Panc1 (cell line): ENCODE data around the gene PMP22. TPM values are rescaled to one million over a fixed set of nuclear protein-coding genes. Genes with fewer than 3 reads are reported as not detected.

Experiments used
- ATAC-seq: fragments of 200-7000 bp; cut with Tn5 transposase; 2 replicates; pipeline ENCODE4 v1.9.1; 2020; ENCODE audit warnings: mild to moderate bottlenecking, moderate library complexity
- BruUV-seq: library from RNA; stranded (reverse); fragments of 400-500 nt; replicated peaks from 2 replicates; lab custom pipeline; 2021; lab: Mats Ljungman, UMichigan
- CTCF ChIA-PET: fragments of 300-600 bp; sonication (Branson Sonifier 250); formaldehyde crosslinking; loops from one replicate; lab custom pipeline; 2022; ENCODE audit warnings: antibody characterized with exemption; lab: Charles Lee
- POLR2A ChIA-PET: fragments of 300-600 bp; sonication (Branson Sonifier 250); formaldehyde crosslinking; loops from one replicate; lab custom pipeline; 2022; ENCODE audit warnings: antibody characterized with exemption; lab: Charles Lee
- DNase-seq: peaks from one replicate; pipeline ENCODE4 v3.0.0-alpha.2; 2010; ENCODE audit warnings: low read depth, low spot score
- H3K27ac ChIP-seq: 2 replicates; pipeline ENCODE4 v1.5.1; 2011; ENCODE audit warnings: mild to moderate bottlenecking, low read length, inconsistent platforms
- H3K27me3 ChIP-seq: fragments of 200-500 bp; sonication (Bioruptor generic); 2 replicates; pipeline ENCODE4 v1.6.0; 2014; ENCODE audit warnings: low read length, inconsistent platforms; ENCODE audit not compliant: control insufficient read depth, insufficient read depth
- H3K36me3 ChIP-seq: fragments of 200-500 bp; sonication (Bioruptor generic); 2 replicates; pipeline ENCODE4 v1.5.1; 2014; ENCODE audit warnings: inconsistent platforms, mild to moderate bottlenecking, low read length, moderate library complexity; ENCODE audit not compliant: control insufficient read depth, insufficient read depth
- H3K4me1 ChIP-seq: 2 replicates; pipeline ENCODE4 v1.5.1; 2011; ENCODE audit warnings: inconsistent platforms, mild to moderate bottlenecking, low read length, moderate library complexity; ENCODE audit not compliant: control insufficient read depth, insufficient read depth
- H3K4me3 ChIP-seq, 2 experiments: 2 replicates each; pipeline ENCODE4 v1.5.1; 2011 to 2012; ENCODE audit warnings: low read depth in 2 of 2, low read length in 2 of 2, mild to moderate bottlenecking in 2 of 2, inconsistent platforms in 1 of 2, moderate library complexity in 1 of 2
- H3K9me3 ChIP-seq: fragments of 200-500 bp; sonication (Bioruptor generic); 2 replicates; pipeline ENCODE4 v1.5.1; 2014; ENCODE audit warnings: low read depth, mild to moderate bottlenecking, inconsistent platforms, low read length, moderate library complexity; ENCODE audit not compliant: control insufficient read depth, insufficient read depth
- CTCF ChIP-seq: fragments of 450-650 bp; IDR thresholded peaks from 2 replicates; pipeline ENCODE4 v1.5.1; 2017; ENCODE audit warnings: mild to moderate bottlenecking
- POLR2AphosphoS5 ChIP-seq: IDR thresholded peaks from 2 replicates; pipeline ENCODE4 v1.6.1; 2012; ENCODE audit warnings: mild to moderate bottlenecking, low read depth, low read length, moderate library complexity
- REST ChIP-seq, 2 experiments: IDR thresholded peaks; 2 replicates each; pipeline ENCODE4 v1.6.1; 2011 to 2012; ENCODE audit warnings: low read depth in 2 of 2, control low read depth in 1 of 2, low read length in 1 of 2, mild to moderate bottlenecking in 1 of 2, moderate library complexity in 1 of 2; ENCODE audit not compliant: insufficient read depth in 1 of 2
- SIN3A ChIP-seq: IDR thresholded peaks from 2 replicates; pipeline ENCODE4 v1.6.1; 2012; ENCODE audit warnings: low read depth, mild to moderate bottlenecking, low read length, moderate library complexity, borderline replicate concordance; ENCODE audit not compliant: insufficient read depth
- TCF7L2 ChIP-seq: IDR thresholded peaks from 2 replicates; pipeline ENCODE4 v1.6.1; 2011; ENCODE audit warnings: mild to moderate bottlenecking, low read depth, low read length, inconsistent platforms
- in situ Hi-C: cut with HindIII; loops from 2 replicates; pipeline ENCODE4 v1.10.0; 2016; ENCODE audit warnings: low sequenced_read_pairs, low pct_unique_long_range_greater_than_20kb
- intact Hi-C: fragments of 100-400 bp; cut with micrococcal nuclease; formaldehyde crosslinking; loops from one replicate; pipeline ENCODE4 v1.10.0; 2022; ENCODE audit not compliant: unreplicated experiment
- total RNA-seq: library from RNA; stranded (reverse); gene quantifications from one replicate; pipeline ENCODE4 v1.2.1, GENCODE V29; 2021; ENCODE audit not compliant: unreplicated experiment

PMP22 gene
- total RNA-seq, 1 experiment from 2014 or later, result 6.0 TPM

GRCh38 chr17:15233971-15234370 lies 31.2 kb downstream of the PMP22 start:
- no TSS peak for BruUV-seq
- H3K4me3 ChIP-seq, result no peak overlapping the region

GRCh38 chr17:15233022-15233805 lies 31.9 kb downstream of the PMP22 start:
- ATAC-seq (no peak), DNase-seq (no peak)
- POLR2A ChIA-PET, result no interaction called here

More at GRCh38 chr17:15233971-15234370, 31.2 kb downstream of the PMP22 start:
- no peaks in the 10 kb centered on the region for H3K36me3 ChIP-seq
- no peak for ATAC-seq
- H3K27ac ChIP-seq, result no peak overlapping the region
- in situ Hi-C loops (no loop called here), intact Hi-C loops (no loop called here)
- TF ChIP-seq REST (IDR thresholded peaks at IDR 0.05; ENCODE audit: insufficient read depth in 1 of 2, low read depth in 2 of 2, low read length in 1 of 2) (no peak), POLR2AphosphoS5 (no peak), CTCF (no peak), TCF7L2 (no peak), SIN3A (no peak)
- DNase-seq, result no peak
- POLR2A ChIA-PET, result no interaction called here
- H3K9me3 ChIP-seq, result no peaks in the 10 kb centered on the region
- CTCF ChIA-PET, result no interaction called here
- H3K27me3 ChIP-seq, result no peaks in the 10 kb centered on the region
- no peaks in the 10 kb centered on the region for H3K4me1 ChIP-seq

More at GRCh38 chr17:15233022-15233805, 31.9 kb downstream of the PMP22 start:
- no peaks in the 10 kb centered on the region for H3K36me3 ChIP-seq
- no TSS peak for BruUV-seq
- H3K27me3 ChIP-seq, result no peaks in the 10 kb centered on the region
- TF ChIP-seq CTCF (peak; percentile 27), POLR2AphosphoS5 (no peak)
- no peak overlapping the region for H3K4me3 ChIP-seq
- no peaks in the 10 kb centered on the region for H3K9me3 ChIP-seq
- no peaks in the 10 kb centered on the region for H3K4me1 ChIP-seq
- CTCF ChIA-PET, result no interaction called here
- in situ Hi-C loops (no loop called here), intact Hi-C loops (no loop called here)
- no peak overlapping the region for H3K27ac ChIP-seq
